BJ (cell line): Measurements from ENCODE around the gene MED17. TPM values are rescaled to one million over a fixed set of nuclear protein-coding genes. Genes with fewer than 3 reads are reported as not detected.

Source experiments
- CTCF ChIA-PET: fragments of 350-600 bp; formaldehyde crosslinking; extraction: SDS; loops from one replicate; lab custom pipeline; 2021; ENCODE audit warnings: antibody characterized with exemption, inconsistent platforms; lab: Yijun Ruan, JAX
- POLR2A ChIA-PET: fragments of 300-600 bp; sonication (Branson Sonifier 250); formaldehyde crosslinking; extraction: SDS; loops from one replicate; lab custom pipeline; 2021; ENCODE audit warnings: antibody characterized with exemption; lab: Charles Lee
- DNase-seq: peaks from one replicate; pipeline ENCODE4 v3.0.0-alpha.2; 2011; ENCODE audit warnings: low read depth
- H3K27me3 ChIP-seq: 2 replicates; pipeline ENCODE4 v1.6.0; 2011; ENCODE audit warnings: low read length; ENCODE audit not compliant: control insufficient read depth, insufficient read depth
- H3K36me3 ChIP-seq: 2 replicates; pipeline ENCODE4 v1.5.1; 2011; ENCODE audit warnings: low read length; ENCODE audit not compliant: control insufficient read depth, insufficient read depth
- H3K4me3 ChIP-seq: 2 replicates; pipeline ENCODE4 v1.5.1; 2011; ENCODE audit warnings: low read depth, mild to moderate bottlenecking, control low read depth, low read length
- polyA plus RNA-seq: library from polyadenylated mRNA; depleted of rRNA; stranded (reverse); fragments of >200 nt; gene quantifications from 2 replicates; pipeline ENCODE4 v1.2.3, GENCODE V29; 2011
- TF ChIP-seq, protein P1 (sequence below): IDR thresholded peaks from 2 replicates; pipeline ENCODE4 v1.5.1; 2011; ENCODE audit warnings: low read depth, mild to moderate bottlenecking, control low read depth, inconsistent platforms, low read length, moderate library complexity; ENCODE audit not compliant: insufficient read depth

Gene MED17
- polyA plus RNA-seq, 1 experiment: 10.4 TPM

DNA sequence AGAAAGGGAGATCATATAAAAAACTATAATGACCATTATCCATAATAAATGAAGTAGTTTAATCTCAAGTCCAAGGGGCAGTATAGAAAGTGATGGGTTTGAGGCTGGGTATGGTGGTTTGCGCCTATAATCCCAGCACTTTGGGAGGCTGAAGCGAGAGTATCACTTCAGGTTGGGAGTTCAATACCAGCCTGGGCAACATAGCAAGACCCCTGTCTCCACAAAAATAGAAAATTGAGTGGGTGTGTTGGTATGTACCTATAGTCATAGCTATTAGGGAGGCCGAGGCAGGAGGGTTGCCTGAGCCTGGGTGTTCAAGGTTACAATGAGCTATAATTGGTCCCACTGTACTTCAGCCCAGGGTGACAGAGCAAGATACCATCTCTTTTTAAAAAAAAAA, 23.9 kb downstream of the MED17 start:
- TF ChIP-seq, protein P1, sequence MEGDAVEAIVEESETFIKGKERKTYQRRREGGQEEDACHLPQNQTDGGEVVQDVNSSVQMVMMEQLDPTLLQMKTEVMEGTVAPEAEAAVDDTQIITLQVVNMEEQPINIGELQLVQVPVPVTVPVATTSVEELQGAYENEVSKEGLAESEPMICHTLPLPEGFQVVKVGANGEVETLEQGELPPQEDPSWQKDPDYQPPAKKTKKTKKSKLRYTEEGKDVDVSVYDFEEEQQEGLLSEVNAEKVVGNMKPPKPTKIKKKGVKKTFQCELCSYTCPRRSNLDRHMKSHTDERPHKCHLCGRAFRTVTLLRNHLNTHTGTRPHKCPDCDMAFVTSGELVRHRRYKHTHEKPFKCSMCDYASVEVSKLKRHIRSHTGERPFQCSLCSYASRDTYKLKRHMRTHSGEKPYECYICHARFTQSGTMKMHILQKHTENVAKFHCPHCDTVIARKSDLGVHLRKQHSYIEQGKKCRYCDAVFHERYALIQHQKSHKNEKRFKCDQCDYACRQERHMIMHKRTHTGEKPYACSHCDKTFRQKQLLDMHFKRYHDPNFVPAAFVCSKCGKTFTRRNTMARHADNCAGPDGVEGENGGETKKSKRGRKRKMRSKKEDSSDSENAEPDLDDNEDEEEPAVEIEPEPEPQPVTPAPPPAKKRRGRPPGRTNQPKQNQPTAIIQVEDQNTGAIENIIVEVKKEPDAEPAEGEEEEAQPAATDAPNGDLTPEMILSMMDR: no peak
- ChIA-PET POLR2A (no interaction called here), CTCF (interaction anchor here (1.6 kb wide), 1 partner anchor 9 kb away, joined by 5 read pairs; no protein-coding TSS in a partner anchor)
- Histone ChIP-seq H3K4me3 (no peak overlapping the region), H3K36me3 (peaks cover 17% of the 10 kb centered on the region), H3K27me3 (no peaks in the 10 kb centered on the region)
- DNase-seq: no peak

DNA sequence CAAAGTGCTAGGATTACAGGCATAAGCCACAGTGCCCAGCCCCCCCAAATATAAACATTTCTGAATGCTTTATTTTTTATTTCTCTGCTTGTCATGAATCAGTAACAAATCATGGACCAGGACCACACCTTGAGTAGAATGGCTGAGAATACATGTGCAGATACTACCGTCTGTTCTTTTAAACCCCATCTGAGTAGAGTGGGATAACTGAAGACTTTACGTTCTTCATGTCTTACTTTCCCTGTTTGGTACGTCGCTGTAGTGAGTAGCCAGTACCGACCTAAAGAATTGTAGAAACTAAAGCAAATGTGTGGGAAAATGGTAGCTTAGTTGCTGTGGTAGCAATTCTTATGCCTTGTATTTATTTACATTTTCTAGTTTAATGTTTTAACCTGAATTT, 29.9 kb downstream of the MED17 start:
- POLR2A ChIA-PET: no interaction called here
- no peak for DNase-seq
- H3K4me3 ChIP-seq: no peak overlapping the region
- TF ChIP-seq, protein P1: no peak
- CTCF ChIA-PET: no interaction called here
- no peaks in the 10 kb centered on the region for H3K27me3 ChIP-seq
- H3K36me3 ChIP-seq: peaks cover 14% of the 10 kb centered on the region

DNA sequence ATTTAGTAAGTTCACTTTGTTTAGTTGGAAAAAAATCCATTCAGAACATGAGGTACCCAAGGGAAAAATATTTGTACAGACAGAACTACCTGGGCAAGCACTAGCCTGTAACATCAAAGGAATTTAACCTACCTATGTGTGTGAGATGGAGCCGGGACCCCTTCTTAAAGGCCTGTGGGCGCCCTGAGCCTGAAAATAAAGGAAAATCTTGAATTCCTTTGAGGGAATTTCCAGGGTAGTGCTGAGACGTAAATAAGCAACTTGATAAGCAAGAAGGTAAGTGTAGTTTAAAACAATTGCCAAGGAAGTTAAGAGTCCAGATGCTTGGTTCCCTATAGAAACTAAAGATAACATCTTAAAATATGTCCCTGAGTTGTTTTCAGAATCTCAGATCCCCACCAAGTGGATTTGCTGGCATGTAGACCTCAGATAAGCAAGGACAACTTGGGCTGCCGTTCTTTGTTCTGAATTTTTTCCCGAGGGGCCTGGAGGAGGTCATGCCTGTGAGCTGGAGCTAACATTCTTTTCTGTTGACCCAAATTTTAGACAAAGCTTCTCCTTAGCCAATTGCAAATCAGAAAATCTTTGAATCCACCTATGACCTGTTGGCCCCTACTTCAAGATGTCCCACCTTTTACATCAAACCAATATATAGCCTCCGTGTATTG, 31.0 kb downstream of the MED17 start:
- ChIA-PET CTCF (no interaction called here), POLR2A (no interaction called here)
- no peak for DNase-seq
- Histone ChIP-seq H3K27me3 (no peaks in the 10 kb centered on the region), H3K36me3 (peaks cover 8% of the 10 kb centered on the region), H3K4me3 (no peak overlapping the region)
- TF ChIP-seq, protein P1: no peak

GRCh38 chr11:93817426-93818348, 33.6 kb downstream of the MED17 start:
- CTCF ChIA-PET: interaction anchor here (0.6 to 1.0 kb wide), 2 partner anchors 11 to 694 kb away, joined by 3 to 6 read pairs; no protein-coding TSS in a partner anchor
- Histone ChIP-seq H3K36me3 (peaks cover 5% of the 10 kb centered on the region), H3K27me3 (no peaks in the 10 kb centered on the region), H3K4me3 (no peak overlapping the region)
- DNase-seq: no peak
- TF ChIP-seq, protein P1: no peak
- POLR2A ChIA-PET: no interaction called here
